ENCODE data around the gene AP2A2.

GRCh38 chr11:914204-914603 lies 11.5 kb upstream of the AP2A2 start:
- no peak for TF ChIP-seq GATA2 (IDR thresholded peaks at IDR 0.05; ENCODE audit: low read depth, low read length)
- TF ChIP-seq GATA3 (IDR thresholded peaks at IDR 0.05; ENCODE audit: low read depth, low read length) = no peak

Measured in SH-SY5Y (cell line).